Neural crest cell (in vitro differentiated cells): Measurements from ENCODE around the gene PRKCE. TPM values are rescaled to one million over a fixed set of nuclear protein-coding genes. Genes with fewer than 3 reads are reported as not detected.

Experiments used
- DNase-seq: peaks from one replicate; pipeline ENCODE4 v3.0.0; 2021; ENCODE audit warnings: low read depth, mixed read lengths, low spot score
- H3K27ac Mint-ChIP-seq: one replicate; pipeline ENCODE4 v1.8.0; 2021; ENCODE audit warnings: mild to moderate bottlenecking, mixed read lengths; ENCODE audit not compliant: unreplicated experiment
- H3K27me3 Mint-ChIP-seq: 2 replicates; pipeline ENCODE4 v1.8.0; 2021; ENCODE audit warnings: low read depth, mild to moderate bottlenecking, mixed read lengths
- H3K36me3 Mint-ChIP-seq: 2 replicates; pipeline ENCODE4 v1.8.0; 2021; ENCODE audit warnings: low read depth, mild to moderate bottlenecking, mixed read lengths
- H3K4me1 Mint-ChIP-seq: 2 replicates; pipeline ENCODE4 v1.8.0; 2021; ENCODE audit warnings: mixed read lengths
- H3K4me3 Mint-ChIP-seq: one replicate; pipeline ENCODE4 v1.8.0; 2021; ENCODE audit warnings: mild to moderate bottlenecking, mixed read lengths
- H3K9me3 Mint-ChIP-seq: 2 replicates; pipeline ENCODE4 v1.8.0; 2021; ENCODE audit warnings: mixed read lengths
- CTCF ChIP-seq: fragments of 200-600 bp; sonication (generic); conservative IDR thresholded peaks from 2 replicates; pipeline ENCODE4 v1.5.0; 2021; ENCODE audit warnings: antibody characterized with exemption, mild to moderate bottlenecking
- total RNA-seq: library from RNA; stranded (reverse); gene quantifications from 2 replicates; pipeline ENCODE4 v1.2.1, GENCODE V29; 2021

The PRKCE gene
- total RNA-seq, 1 donor from 2014 or later: 15.6 TPM

DNA sequence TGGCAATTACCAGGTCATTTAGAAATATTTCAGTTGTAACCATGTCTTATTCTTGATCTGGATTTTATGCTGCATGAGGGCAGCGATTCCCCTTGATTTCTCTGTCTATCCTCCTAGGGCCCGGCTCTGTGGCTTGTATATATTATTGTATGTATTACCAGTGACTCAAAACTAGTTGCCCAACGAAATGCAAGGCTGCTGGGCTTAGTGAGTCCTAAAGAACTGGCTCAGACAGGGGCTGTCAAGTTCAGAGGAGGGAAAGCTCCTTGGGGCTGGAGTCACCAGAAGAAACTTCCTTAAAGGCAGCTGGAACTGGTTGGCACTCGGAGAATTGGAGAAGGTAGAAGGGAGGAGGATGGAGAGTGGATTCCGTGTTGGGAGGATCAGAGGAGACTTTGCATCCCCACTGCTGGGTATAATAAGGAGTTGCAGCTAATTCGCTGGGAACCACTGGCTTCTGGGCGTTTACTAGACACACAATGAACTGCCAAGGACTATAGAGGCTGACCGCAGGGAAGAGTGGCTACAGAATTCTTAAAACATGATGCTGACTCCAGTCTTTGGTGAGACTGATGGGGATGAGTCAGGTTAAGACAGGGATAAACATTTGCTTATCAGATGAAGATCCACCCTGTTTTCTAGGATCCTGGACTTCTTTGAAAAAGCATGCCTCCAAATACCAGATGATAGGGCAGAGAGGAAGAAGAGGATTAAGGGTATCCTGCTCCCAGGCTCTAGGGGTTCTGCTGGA lies 104.3 kb downstream of the PRKCE start:
- Mint-ChIP-seq H3K27ac (peak overlapping the region; percentile 24), H3K27me3 (no peaks in the 10 kb centered on the region), H3K4me1 (peaks cover 14% of the 10 kb centered on the region), H3K9me3 (no peaks in the 10 kb centered on the region), H3K4me3 (no peak overlapping the region), H3K36me3 (no peaks in the 10 kb centered on the region)
- no peak for DNase-seq
- no peak for TF ChIP-seq CTCF

DNA sequence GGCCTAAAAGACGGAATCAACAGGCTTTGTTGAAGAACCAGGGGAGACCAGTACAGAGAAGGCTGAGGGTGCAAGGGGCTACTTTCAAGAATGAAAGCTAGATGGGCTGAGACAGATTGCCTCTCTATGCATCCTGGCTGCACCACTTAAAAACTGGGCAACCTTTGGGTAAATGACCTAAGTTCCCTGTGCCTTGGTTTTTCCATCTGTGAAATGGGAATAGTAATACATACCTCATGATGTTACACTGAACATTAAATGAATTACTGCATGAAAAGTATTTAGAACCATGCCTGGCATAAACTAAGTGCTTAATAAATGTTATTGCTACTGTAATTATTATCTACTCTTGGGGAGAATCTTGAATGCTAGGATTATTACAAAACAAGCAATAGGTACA lies 106.5 kb downstream of the PRKCE start:
- Mint-ChIP-seq H3K27me3 (no peaks in the 10 kb centered on the region), H3K27ac (no peak overlapping the region), H3K4me3 (no peak overlapping the region), H3K9me3 (no peaks in the 10 kb centered on the region), H3K4me1 (peaks cover 14% of the 10 kb centered on the region), H3K36me3 (no peaks in the 10 kb centered on the region)
- no peak for TF ChIP-seq CTCF
- DNase-seq: no peak

GRCh38 chr2:45759310-45759851 lies 107.9 kb downstream of the PRKCE start:
- no peaks in the 10 kb centered on the region for H3K36me3 Mint-ChIP-seq
- H3K4me1 Mint-ChIP-seq: peaks cover 6% of the 10 kb centered on the region
- H3K27me3 Mint-ChIP-seq: no peaks in the 10 kb centered on the region
- H3K9me3 Mint-ChIP-seq: no peaks in the 10 kb centered on the region
- no peak for DNase-seq
- TF ChIP-seq CTCF: no peak
- no peak overlapping the region for H3K27ac Mint-ChIP-seq
- no peak overlapping the region for H3K4me3 Mint-ChIP-seq

- no peaks in the 10 kb centered on the region for H3K27me3 Mint-ChIP-seq
- no peaks in the 10 kb centered on the region for H3K9me3 Mint-ChIP-seq
- no peaks in the 10 kb centered on the region for H3K36me3 Mint-ChIP-seq
- no peak for TF ChIP-seq CTCF
- DNase-seq: no peak
- no peak overlapping the region for H3K27ac Mint-ChIP-seq
- no peaks in the 10 kb centered on the region for H3K4me1 Mint-ChIP-seq
- no peak overlapping the region for H3K4me3 Mint-ChIP-seq
Measured at GRCh38 chr2:45761635-45762034, 110.2 kb downstream of the PRKCE start.

DNA sequence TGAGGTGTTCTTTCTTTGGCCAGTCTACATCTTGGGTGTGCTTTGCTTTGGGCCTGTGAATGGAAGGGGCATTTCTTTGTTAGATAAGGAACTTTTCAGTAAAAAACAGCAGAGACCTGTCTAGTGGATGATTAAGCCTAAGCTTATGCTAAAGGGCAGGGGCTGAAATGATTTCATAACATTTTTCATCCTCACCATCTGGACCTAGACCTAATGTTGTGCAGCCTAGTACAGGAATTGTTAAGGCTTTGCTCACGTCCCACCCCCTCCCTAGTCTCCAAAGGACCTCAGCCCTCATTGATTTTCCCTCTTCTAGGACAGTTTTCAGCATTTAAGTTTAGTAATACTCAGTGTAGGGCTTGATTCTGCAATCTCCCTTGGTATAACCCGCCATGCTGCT lies 111.8 kb downstream of the PRKCE start:
- no peak overlapping the region for H3K27ac Mint-ChIP-seq
- H3K4me1 Mint-ChIP-seq: no peaks in the 10 kb centered on the region
- H3K27me3 Mint-ChIP-seq: no peaks in the 10 kb centered on the region
- no peaks in the 10 kb centered on the region for H3K36me3 Mint-ChIP-seq
- no peak for TF ChIP-seq CTCF
- DNase-seq: no peak
- H3K4me3 Mint-ChIP-seq: no peak overlapping the region
- no peaks in the 10 kb centered on the region for H3K9me3 Mint-ChIP-seq
